Stimulated activated effector memory CD8-positive, alpha-beta T cell treated with anti-CD3 and anti-CD28 coated beads, Interleukin-12 subunit alpha, Interleukin-12 subunit beta, amount 100 ng/mL, for 72 hours (primary cell): Measurements from ENCODE around the gene CDC14B.

ENCODE experiments used
- ATAC-seq: fragments of 150-1000 bp; cut with Tn5 transposase; 2 replicates; pipeline ENCODE4 v1.10.0; 2021
- DNase-seq, 2 donors: peaks; one replicate each; pipeline ENCODE4 v3.0.0; 2021 to 2022; ENCODE audit warnings: low spot score in 2 of 2
- H3K27ac Mint-ChIP-seq: one replicate; pipeline ENCODE4 v1.8.0; 2022; ENCODE audit warnings: mild to moderate bottlenecking, mixed read lengths
- H3K36me3 Mint-ChIP-seq: one replicate; pipeline ENCODE4 v1.8.0; 2022; ENCODE audit warnings: mild to moderate bottlenecking, mixed read lengths
- H3K4me1 Mint-ChIP-seq: one replicate; pipeline ENCODE4 v1.8.0; 2022; ENCODE audit warnings: mixed read lengths
- H3K4me3 Mint-ChIP-seq: one replicate; pipeline ENCODE4 v1.8.0; 2022; ENCODE audit warnings: mild to moderate bottlenecking, mixed read lengths
- H3K9me3 Mint-ChIP-seq: one replicate; pipeline ENCODE4 v1.8.0; 2022; ENCODE audit warnings: mixed read lengths

Gene CDC14B

DNA sequence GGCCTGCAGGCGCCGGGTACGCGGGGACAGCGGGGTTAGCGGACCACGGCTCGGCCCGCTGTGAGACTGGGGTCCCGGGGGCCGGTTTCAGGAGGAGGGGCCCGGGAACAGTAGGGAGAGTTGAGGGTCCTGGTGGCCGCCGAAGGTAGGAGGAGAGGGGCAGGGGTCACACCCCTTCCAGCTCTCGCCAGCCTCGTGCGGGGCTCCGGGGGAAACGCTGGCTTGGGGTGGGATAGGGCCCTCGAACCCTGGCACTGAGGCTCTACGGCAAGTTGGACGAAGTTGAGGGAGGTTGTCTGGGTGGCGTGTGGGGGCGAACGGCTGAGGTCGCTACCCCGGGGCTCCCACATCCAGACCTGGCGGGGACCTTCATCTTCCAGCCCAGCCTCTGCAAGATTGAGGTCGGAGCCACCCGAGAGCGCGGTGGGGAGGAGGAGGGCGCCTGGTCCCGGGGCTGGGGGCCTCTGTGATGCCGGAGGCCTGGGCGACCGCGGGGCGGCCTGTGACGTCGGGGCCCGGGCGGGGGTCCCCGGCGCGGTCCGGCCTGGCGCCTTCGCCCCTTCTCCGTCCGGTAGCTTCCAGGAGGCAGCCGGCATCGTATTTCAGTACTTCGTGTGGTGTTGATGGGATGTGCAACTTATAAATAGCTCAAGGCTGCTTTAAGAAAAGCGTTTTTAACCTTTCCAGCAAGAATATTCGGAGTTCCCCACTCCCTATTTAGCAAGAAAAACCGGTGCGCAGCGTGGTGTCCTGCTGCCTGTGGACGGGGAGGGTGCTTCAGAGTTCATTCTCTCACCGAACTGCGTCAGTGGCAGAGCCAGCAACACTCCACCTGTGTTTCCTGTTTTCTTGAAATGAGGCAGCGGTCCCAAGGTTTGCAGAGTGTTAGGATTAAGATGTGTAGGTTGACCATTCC, 168.8 kb downstream of the CDC14B start:
- Mint-ChIP-seq H3K4me1 (peaks cover 21% of the 10 kb centered on the region), H3K27ac (peak overlapping the region; percentile 69), H3K36me3 (no peaks in the 10 kb centered on the region), H3K4me3 (peak overlapping the region; percentile 83), H3K9me3 (no peaks in the 10 kb centered on the region)
- DNase-seq (peak in 1 of 2 donors; percentile 68), ATAC-seq (peak; percentile 2)
